ENCODE results near the gene CPN2. TPM values are rescaled to one million over a fixed set of nuclear protein-coding genes. Genes with fewer than 3 reads are reported as not detected.
A peak's percentile ranks its signal among the peaks of the same experiment; 100 is the strongest.

CPN2 gene, protein sequence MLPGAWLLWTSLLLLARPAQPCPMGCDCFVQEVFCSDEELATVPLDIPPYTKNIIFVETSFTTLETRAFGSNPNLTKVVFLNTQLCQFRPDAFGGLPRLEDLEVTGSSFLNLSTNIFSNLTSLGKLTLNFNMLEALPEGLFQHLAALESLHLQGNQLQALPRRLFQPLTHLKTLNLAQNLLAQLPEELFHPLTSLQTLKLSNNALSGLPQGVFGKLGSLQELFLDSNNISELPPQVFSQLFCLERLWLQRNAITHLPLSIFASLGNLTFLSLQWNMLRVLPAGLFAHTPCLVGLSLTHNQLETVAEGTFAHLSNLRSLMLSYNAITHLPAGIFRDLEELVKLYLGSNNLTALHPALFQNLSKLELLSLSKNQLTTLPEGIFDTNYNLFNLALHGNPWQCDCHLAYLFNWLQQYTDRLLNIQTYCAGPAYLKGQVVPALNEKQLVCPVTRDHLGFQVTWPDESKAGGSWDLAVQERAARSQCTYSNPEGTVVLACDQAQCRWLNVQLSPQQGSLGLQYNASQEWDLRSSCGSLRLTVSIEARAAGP
- total RNA-seq = not detected in 2 replicates

DNA sequence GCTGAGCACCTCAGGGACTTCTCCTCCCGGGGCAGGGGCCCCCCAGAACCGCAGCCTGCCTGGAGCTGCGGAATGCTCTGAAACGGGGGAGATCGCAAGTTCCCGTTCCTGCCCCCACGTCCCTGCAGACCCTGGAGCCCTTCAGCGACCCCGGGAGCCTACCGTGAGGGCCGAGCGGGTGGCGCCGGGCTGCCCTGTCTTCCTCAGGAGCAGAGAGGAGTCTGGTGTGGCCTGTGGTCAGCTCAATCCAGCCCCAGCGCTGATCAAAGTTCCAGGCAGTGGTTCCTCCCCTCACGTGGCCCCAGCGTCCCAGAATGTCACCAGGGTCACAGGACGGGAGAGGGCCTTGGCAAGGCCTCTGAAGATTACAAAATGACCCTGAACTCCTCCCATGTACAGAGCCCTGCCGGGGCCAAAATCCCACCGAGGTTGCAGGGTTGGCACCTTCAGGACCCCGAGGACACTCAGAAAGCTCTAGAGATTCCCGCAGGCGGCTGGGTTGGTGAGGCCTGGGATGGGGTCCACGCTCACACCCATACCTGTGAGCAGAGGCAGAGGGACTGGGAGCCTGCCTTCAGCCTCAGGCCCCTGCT, at the start of gene CPN2:
Gene CPN2 (minus strand): TSS at position 249 of the 593 bp plus-strand sequence. CDS start 8,626 bp downstream, outside the sequence.
- peaks cover under 1% of the 10 kb centered on the region for H3K27me3 Mint-ChIP-seq
- H3K36me3 Mint-ChIP-seq (ENCODE audit: low read depth) = no peaks in the 10 kb centered on the region
- H3K4me3 Mint-ChIP-seq = no peak within 1 kb of the TSS
- intact Hi-C loops (cut with micrococcal nuclease) = no loop called here
- no peaks in the 10 kb centered on the region for H3K4me1 Mint-ChIP-seq
- no peak for DNase-seq
- H3K9me3 Mint-ChIP-seq = no peaks in the 10 kb centered on the region
- H3K27ac Mint-ChIP-seq = no peak within 1 kb of the TSS

DNA sequence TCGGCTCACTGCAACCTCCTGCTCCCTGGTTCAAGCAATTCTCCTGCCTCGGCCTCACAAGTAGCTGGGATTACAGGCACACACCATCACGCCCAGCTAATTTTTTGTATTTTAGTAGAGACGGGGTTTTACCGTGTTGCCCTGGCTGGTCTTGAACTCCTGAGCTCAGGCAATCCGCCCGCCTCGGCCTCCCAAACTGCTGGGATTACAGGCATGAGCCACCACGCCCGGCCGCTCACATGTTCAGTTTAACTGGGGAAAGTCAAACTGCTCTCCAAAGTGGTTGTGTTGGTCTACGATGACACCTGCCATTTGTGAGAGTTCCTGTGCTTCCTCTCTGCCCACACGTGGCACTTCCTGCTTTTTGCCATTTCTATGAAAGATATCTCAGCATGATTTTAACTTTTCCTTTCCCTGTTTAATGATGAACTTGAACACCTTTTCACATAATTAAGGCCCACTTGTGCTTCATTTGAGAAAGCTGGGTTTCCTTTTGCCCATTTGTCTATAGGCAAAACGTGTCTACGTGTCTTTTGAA, 48.8 kb upstream of the CPN2 start:
- intact Hi-C loops (cut with micrococcal nuclease) = loop anchor here (5.0 kb wide), 1 partner anchor 122 kb away; no protein-coding TSS in a partner anchor
- DNase-seq = no peak
- H3K27ac Mint-ChIP-seq = no peak overlapping the region
- H3K9me3 Mint-ChIP-seq = no peaks in the 10 kb centered on the region
- no peak overlapping the region for H3K4me3 Mint-ChIP-seq
- peaks cover 10% of the 10 kb centered on the region for H3K36me3 Mint-ChIP-seq (ENCODE audit: low read depth)
- H3K4me1 Mint-ChIP-seq = peaks cover 49% of the 10 kb centered on the region
- peaks cover 15% of the 10 kb centered on the region for H3K27me3 Mint-ChIP-seq

DNA sequence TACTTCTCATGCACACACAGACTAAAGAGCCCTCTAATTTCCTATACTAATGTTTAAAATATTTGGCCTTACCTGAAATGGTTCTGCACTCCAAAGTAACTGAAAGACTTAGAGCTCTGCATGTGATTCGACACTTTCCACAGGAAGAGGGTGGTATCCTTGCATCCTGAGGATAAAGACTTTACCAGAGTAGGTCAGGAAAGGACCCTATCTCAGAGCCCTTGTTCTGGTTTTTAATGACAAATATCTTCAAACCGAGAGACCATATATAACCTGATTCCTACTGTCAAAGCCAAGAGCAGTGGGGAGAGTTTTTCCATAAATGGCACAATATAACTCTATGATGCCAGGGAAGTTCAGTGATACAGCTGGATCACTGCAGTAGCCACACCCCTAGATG, 48.0 kb upstream of the CPN2 start, which contains the start of gene GP5:
Gene GP5 (minus strand): TSS at position 101 of the 400 bp plus-strand sequence. CDS start 984 bp downstream, outside the sequence.
- H3K27me3 Mint-ChIP-seq = peaks cover 15% of the 10 kb centered on the region
- no peaks in the 10 kb centered on the region for H3K9me3 Mint-ChIP-seq
- intact Hi-C loops (cut with micrococcal nuclease) = loop anchor here (5.0 kb wide), 1 partner anchor 123 kb away; no protein-coding TSS in a partner anchor
- H3K4me1 Mint-ChIP-seq = peaks cover 49% of the 10 kb centered on the region
- no peak for DNase-seq
- no peak within 1 kb of the TSS for H3K27ac Mint-ChIP-seq
- H3K36me3 Mint-ChIP-seq (ENCODE audit: low read depth) = peaks cover 7% of the 10 kb centered on the region
- H3K4me3 Mint-ChIP-seq = peak within 1 kb of the TSS; percentile 82

DNA sequence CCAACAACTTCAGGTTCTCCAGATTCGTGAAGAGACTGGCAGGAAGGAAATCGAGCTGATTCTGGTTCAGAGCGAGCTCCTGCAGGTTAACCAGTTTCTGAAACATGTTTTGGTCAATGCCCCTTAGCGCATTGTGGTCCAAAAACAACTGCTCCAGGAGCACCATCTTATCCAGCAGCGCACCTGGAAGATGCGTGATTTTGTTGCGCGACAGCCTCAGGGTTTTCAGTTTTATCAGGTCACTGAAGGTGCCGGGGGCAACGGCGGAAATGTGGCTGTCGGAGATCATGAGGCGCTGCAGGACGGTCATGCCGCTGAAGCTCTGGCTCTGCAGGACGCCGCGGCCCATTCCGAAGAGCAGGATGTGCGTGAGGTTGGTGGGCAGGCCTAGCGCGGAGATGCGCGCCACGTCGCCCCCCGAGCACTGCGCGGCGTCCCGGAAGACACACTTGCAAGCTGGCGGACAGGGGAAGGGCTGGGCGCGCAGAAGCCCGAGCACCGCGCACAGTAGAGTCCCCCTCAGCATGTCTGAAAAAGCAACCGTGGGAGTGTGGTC, 46.7 kb upstream of the CPN2 start:
- Mint-ChIP-seq H3K4me1 (peaks cover 49% of the 10 kb centered on the region), H3K27me3 (peaks cover 15% of the 10 kb centered on the region)

DNA sequence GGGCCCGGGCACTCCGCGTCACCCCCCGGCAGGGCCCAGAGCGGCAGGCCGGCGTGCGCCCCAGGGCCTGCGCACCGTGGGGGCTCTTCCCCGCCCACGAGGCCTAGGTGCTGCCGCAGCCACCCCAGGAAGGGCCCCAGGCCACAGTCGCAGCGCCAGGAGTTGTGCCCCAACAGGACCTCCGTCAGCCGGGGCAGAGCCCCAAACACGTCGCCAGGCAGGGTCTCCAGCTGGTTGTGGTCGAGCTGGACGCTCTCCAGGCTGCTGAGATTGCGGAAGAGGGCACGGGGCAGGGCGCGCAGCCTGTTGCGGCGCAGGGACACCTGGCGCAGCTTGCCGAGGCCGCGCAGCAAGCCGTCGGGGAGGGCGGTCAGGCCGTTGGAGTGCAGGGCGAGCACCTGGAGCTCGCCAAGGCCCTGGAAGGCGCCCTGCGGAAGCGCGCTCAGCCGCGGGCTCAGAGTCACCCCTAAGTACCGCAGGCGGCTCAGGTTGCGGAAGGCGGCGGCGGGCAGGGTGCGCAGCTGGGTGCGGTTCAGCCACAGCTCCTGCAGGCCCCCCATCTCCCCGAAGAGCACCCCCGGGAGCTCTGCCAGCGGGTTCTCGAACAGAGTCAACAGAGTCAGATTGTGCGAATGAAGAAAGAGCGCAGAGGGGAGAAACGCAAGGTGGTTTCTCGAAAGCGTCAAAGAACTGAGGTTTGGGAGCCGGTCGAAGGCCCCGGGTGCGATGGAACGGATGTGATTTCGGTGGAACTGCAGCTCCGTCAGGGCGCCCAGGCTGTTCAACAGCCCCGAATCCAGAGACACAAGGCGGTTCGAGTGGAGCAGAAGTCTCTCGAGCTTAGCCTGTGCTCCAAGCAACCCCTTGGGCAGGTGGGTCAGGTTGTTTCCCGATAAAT, 46.0 kb upstream of the CPN2 start:
- H3K4me1 Mint-ChIP-seq = peaks cover 49% of the 10 kb centered on the region
- H3K4me3 Mint-ChIP-seq = peak overlapping the region; percentile 82
- peak overlapping the region; percentile 66 for H3K27ac Mint-ChIP-seq
- no peaks in the 10 kb centered on the region for H3K9me3 Mint-ChIP-seq
- intact Hi-C loops (cut with micrococcal nuclease) = loop anchor here (2.0 to 5.0 kb wide), 3 partner anchors 64 to 262 kb away; no protein-coding TSS in a partner anchor
- peaks cover 18% of the 10 kb centered on the region for H3K27me3 Mint-ChIP-seq
- DNase-seq = peak; percentile 84
- H3K36me3 Mint-ChIP-seq (ENCODE audit: low read depth) = peaks cover 2% of the 10 kb centered on the region

More for the DNA sequence above, 46.7 kb upstream of the CPN2 start:
- Mint-ChIP-seq H3K36me3 (ENCODE audit: low read depth) (peaks cover 2% of the 10 kb centered on the region), H3K9me3 (no peaks in the 10 kb centered on the region), H3K27ac (no peak overlapping the region), H3K4me3 (peak overlapping the region; percentile 82)
- intact Hi-C loops (cut with micrococcal nuclease) = loop anchor here (2.0 to 5.0 kb wide), 3 partner anchors 65 to 263 kb away; no protein-coding TSS in a partner anchor
- peak; percentile 78 for DNase-seq

DNA sequence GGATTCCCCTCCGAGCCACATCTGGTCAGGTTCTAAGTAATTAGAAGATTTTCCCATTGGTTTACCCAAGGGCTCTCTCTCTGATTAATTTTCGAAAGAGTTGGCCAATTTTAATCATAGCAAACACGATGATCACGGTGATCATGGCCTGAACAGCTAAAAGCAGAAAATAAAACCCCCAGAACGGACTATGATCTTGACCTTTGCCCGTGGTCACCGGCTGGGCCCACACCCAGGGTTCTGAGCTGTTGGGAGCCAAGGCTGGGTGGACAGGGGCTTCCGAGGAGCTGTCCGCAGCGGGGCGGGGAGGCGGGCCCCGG, 45.4 kb upstream of the CPN2 start:
- H3K27ac Mint-ChIP-seq = peak overlapping the region; percentile 78
- peaks cover 18% of the 10 kb centered on the region for H3K27me3 Mint-ChIP-seq
- H3K4me3 Mint-ChIP-seq = peak overlapping the region; percentile 82
- peaks cover 2% of the 10 kb centered on the region for H3K36me3 Mint-ChIP-seq (ENCODE audit: low read depth)
- intact Hi-C loops (cut with micrococcal nuclease) = loop anchor here (2.0 to 5.0 kb wide), 3 partner anchors 64 to 262 kb away; no protein-coding TSS in a partner anchor
- DNase-seq = no peak
- no peaks in the 10 kb centered on the region for H3K9me3 Mint-ChIP-seq
- peaks cover 49% of the 10 kb centered on the region for H3K4me1 Mint-ChIP-seq

DNA sequence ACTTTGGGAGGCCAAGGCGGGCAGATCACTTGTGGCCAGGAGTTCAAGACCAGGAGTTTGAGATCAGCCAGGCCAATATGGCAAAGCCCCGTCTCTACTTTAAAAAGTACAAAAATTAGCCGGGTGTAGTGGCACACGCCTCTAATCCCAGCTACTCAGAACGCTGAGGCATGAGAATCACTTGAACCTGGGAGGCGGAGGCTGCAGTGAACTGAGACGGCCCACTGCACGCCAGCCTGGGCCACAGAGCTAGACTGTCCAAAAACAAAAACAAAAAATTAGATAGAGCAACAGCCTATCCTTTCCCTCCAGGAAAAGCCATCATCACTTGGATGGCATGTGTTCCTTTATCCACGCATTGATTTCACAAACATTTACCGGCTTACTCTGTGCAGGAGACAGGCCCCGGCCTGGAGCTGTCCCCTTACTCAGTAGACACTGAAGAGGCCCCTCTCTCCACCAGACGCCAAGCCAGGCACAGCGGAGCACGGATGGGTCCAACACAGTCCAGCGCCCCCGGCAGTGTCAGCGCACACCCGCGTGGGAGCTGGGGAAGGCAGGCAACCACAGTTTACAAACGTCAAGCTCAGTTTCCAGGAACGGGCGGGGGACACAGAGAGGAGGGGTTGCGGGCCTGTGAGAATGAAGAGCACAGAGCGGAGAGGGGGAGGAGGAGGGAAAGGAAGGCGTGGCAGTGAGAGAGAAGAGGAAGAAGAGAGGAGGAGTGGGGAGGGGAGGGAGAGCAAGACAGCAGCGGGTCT, 44.8 kb upstream of the CPN2 start:
- Mint-ChIP-seq H3K27ac (peak overlapping the region; percentile 78), H3K9me3 (peaks cover 2% of the 10 kb centered on the region), H3K4me1 (peaks cover 47% of the 10 kb centered on the region), H3K4me3 (peak overlapping the region; percentile 82), H3K36me3 (ENCODE audit: low read depth) (peaks cover 2% of the 10 kb centered on the region), H3K27me3 (peaks cover 23% of the 10 kb centered on the region)
- peak; percentile 92 for DNase-seq
- intact Hi-C loops (cut with micrococcal nuclease) = loop anchor here (1.0 to 5.0 kb wide), 4 partner anchors 8 to 261 kb away; no protein-coding TSS in a partner anchor

DNA sequence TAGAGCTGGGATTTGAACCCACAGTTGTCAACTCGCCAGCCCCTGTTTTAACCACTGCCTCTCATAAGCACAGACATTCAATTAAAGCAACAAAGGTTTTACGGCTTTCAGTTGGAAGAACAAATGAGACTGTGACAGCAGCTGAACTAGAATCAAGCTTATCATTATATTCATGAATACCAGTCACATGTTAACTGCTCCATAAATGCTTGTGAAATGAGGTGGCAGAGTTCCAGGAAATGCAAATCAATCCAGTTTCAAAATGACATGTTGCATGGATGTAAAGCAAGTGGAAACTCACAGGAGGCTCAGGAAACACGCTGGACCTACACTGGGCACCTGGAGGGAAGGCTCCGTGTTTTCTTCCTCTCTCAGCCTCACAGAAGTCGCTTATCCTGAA, 44.1 kb upstream of the CPN2 start:
- Mint-ChIP-seq H3K4me1 (peaks cover 47% of the 10 kb centered on the region), H3K27me3 (peaks cover 30% of the 10 kb centered on the region), H3K4me3 (peak overlapping the region; percentile 82), H3K36me3 (ENCODE audit: low read depth) (peaks cover 7% of the 10 kb centered on the region), H3K9me3 (peaks cover 10% of the 10 kb centered on the region), H3K27ac (peak overlapping the region; percentile 45)
- DNase-seq = no peak
- intact Hi-C loops (cut with micrococcal nuclease) = loop anchor here (1.0 to 5.0 kb wide), 2 partner anchors 9 to 127 kb away; no protein-coding TSS in a partner anchor

DNA sequence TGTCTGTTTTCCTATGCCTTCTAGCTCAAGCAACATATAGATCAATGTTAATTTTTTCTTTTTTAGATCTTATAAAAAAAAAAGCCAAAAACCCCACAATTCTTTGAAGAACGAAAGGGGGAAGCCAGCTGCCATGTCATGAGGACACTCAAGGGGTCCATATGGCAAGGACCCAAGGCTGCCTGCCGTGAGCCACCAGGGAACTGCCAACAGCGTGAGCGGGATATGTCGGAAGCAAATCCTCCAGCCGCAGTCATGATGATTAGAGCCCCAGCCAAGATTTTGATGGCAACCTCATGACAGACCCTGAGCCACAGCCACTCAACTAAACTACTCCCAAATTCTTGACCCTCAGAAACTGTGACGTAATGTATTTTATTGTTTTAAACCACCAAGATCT, 41.4 kb upstream of the CPN2 start:
- Mint-ChIP-seq H3K4me1 (peaks cover 23% of the 10 kb centered on the region), H3K27ac (no peak overlapping the region), H3K4me3 (no peak overlapping the region), H3K36me3 (ENCODE audit: low read depth) (peaks cover 6% of the 10 kb centered on the region), H3K9me3 (peaks cover 18% of the 10 kb centered on the region), H3K27me3 (peaks cover 30% of the 10 kb centered on the region)
- no peak for DNase-seq
- intact Hi-C loops (cut with micrococcal nuclease) = no loop called here

DNA sequence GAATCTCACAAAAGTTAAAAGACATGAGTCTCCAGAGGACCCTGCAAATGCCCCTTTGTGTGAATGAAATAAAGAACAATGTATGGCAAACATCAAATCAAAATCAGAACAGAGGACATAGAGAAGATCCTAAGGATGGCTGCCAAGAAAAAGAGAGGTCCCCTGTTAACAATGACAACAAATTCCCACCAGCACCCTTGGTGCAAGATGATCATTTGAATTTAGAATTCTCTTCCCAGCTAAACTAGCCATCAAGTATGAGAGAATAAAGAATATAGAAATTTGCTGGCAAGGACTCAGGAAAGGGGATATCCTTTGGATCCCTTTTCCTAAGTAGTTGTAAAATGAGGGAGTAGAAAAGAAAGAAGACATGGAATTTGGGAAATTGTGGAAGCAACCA, 39.7 kb upstream of the CPN2 start:
- intact Hi-C loops (cut with micrococcal nuclease) = no loop called here
- Mint-ChIP-seq H3K27ac (no peak overlapping the region), H3K36me3 (ENCODE audit: low read depth) (peaks cover 6% of the 10 kb centered on the region), H3K9me3 (peaks cover 18% of the 10 kb centered on the region), H3K27me3 (peaks cover 25% of the 10 kb centered on the region), H3K4me3 (no peak overlapping the region), H3K4me1 (peaks cover 9% of the 10 kb centered on the region)
- no peak for DNase-seq

DNA sequence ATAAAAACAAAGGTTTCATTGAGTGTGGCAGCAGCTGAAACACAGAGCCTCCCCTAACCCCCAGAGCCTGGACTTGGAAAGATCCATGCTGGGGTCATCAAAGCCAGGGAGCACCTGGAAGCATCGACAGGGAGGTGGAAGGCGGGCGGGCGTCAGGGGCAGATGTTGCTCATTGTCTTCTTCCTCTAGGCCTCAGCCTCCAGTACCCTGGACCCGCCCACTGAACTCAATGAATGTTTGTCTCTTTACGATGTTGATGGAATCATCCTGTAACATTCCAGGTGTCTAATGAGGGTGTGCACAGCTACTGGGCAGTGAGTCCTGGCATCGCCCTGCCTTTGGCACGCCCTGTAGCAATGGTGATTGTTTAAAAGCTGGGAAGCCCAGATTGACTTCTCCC, 38.1 kb upstream of the CPN2 start:
- Mint-ChIP-seq H3K27me3 (peaks cover 25% of the 10 kb centered on the region), H3K4me3 (no peak overlapping the region), H3K9me3 (peaks cover 18% of the 10 kb centered on the region), H3K36me3 (ENCODE audit: low read depth) (peaks cover 6% of the 10 kb centered on the region), H3K27ac (no peak overlapping the region), H3K4me1 (no peaks in the 10 kb centered on the region)
- intact Hi-C loops (cut with micrococcal nuclease) = no loop called here
- no peak for DNase-seq

DNA sequence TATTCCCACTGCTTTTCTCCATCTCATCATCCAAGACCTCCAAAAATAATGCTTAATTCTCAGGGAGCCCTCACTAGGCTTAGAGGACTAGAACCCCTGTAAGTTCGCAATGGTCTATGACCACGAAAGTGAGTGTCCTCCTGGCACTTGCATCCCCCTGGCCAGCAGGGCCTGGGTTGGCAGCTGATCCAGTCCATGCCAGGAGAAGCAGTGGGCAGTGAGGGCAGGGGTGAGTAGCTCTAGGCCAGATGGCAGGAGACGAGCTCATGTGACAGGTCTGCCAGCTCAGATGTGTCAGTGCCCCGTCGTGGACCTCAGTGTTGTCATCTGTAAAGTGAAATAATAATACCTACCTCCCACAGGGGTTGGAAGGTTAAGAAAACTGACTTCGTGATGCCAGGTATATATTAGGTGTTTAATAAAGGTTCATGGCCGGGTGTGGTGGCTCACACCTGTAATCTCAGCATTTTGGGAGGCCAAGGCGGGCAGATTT, 36.8 kb upstream of the CPN2 start:
- Mint-ChIP-seq H3K9me3 (peaks cover 18% of the 10 kb centered on the region), H3K27ac (no peak overlapping the region), H3K4me1 (no peaks in the 10 kb centered on the region), H3K36me3 (ENCODE audit: low read depth) (peaks cover 6% of the 10 kb centered on the region), H3K4me3 (no peak overlapping the region), H3K27me3 (peaks cover 30% of the 10 kb centered on the region)
- intact Hi-C loops (cut with micrococcal nuclease) = no loop called here
- DNase-seq = no peak

Data from activated CD4-positive, alpha-beta T cell treated with anti-CD3 and anti-CD28 coated beads, Interleukin-2, amount 10 ng/mL, durations not matched to agents 24 days and 14 days (primary cell).